SK-N-SH (cell line): ENCODE measurements around the gene ZFYVE26. TPM values are rescaled to one million over a fixed set of nuclear protein-coding genes. Genes with fewer than 3 reads are reported as not detected.

Experiments
- CTCF ChIA-PET: fragments of 300-600, 350-600 bp; formaldehyde crosslinking; extraction: SDS; loops from one replicate; lab custom pipeline; 2021; lab: Yijun Ruan, JAX
- POLR2A ChIA-PET: fragments of 350-600 bp; sonication (Branson Sonifier 250); formaldehyde crosslinking; extraction: SDS; loops from one replicate; lab custom pipeline; 2020; ENCODE audit warnings: antibody characterized with exemption, inconsistent platforms; lab: Yijun Ruan, JAX
- DNase-seq: peaks from one replicate; pipeline ENCODE4 v3.0.0; 2012
- H2AFZ ChIP-seq: fragments of 200-600 bp; sonication (generic); 2 replicates; pipeline ENCODE4 v1.8.1; 2016; ENCODE audit warnings: antibody characterized with exemption, mild to moderate bottlenecking, low read depth
- H3F3A ChIP-seq: fragments of 200-600 bp; sonication (generic); replicated peaks from 2 replicates; pipeline ENCODE3; 2016; ENCODE audit warnings: antibody characterized with exemption, mild to moderate bottlenecking; ENCODE audit not compliant: insufficient read depth
- H3K27ac ChIP-seq, 2 experiments: fragments of 200-500 bp in 1 of 2; fragments of 200-600 bp in 1 of 2; sonication (Bioruptor generic) in 1 of 2; sonication (generic), shearing (Covaris generic) in 1 of 2; 2 replicates each; pipeline versions ENCODE4 v1.5.1 to v1.6.1; 2014 to 2016; ENCODE audit warnings: low read depth in 2 of 2, inconsistent platforms in 1 of 2, low read length in 1 of 2, mild to moderate bottlenecking in 1 of 2, mixed read lengths in 1 of 2
- H3K27me3 ChIP-seq: fragments of 200-600 bp; sonication (generic), shearing (Covaris generic); 2 replicates; pipeline ENCODE4 v1.6.1; 2016; ENCODE audit warnings: mixed run types; ENCODE audit not compliant: insufficient read depth
- H3K36me3 ChIP-seq, 2 experiments: fragments of 200-500 bp in 1 of 2; fragments of 200-600 bp in 1 of 2; sonication (Bioruptor generic) in 1 of 2; sonication (generic) in 1 of 2; replicated peaks in 1 of 2; 2 replicates each; pipeline versions ENCODE3 to v1.5.1; 2014 to 2016; ENCODE audit warnings: low read length in 1 of 2, mild to moderate bottlenecking in 1 of 2; ENCODE audit not compliant: insufficient read depth in 2 of 2, control insufficient read depth in 1 of 2
- H3K4me1 ChIP-seq, 2 experiments: fragments of 200-500 bp in 1 of 2; fragments of 200-600 bp in 1 of 2; sonication (Bioruptor generic) in 1 of 2; sonication (generic), shearing (Covaris generic) in 1 of 2; 2 replicates each; pipeline versions ENCODE4 v1.5.1 to v1.6.1; 2014 to 2016; ENCODE audit warnings: low read depth in 1 of 2, low read length in 1 of 2, mixed run types in 1 of 2; ENCODE audit not compliant: insufficient read depth in 2 of 2, control insufficient read depth in 1 of 2
- H3K4me2 ChIP-seq: fragments of 200-600 bp; sonication (generic), shearing (Covaris generic); 2 replicates; pipeline ENCODE4 v1.6.1; 2017; ENCODE audit warnings: mixed run types
- H3K4me3 ChIP-seq, 2 experiments: fragments of 200-500 bp in 1 of 2; fragments of 200-600 bp in 1 of 2; sonication (Bioruptor generic) in 1 of 2; sonication (generic), shearing (Covaris generic) in 1 of 2; 2 replicates each; pipeline versions ENCODE4 v1.5.1 to v1.8.1; 2014 to 2016; ENCODE audit warnings: low read depth in 2 of 2, inconsistent platforms in 1 of 2, low read length in 1 of 2, mild to moderate bottlenecking in 1 of 2, mixed read lengths in 1 of 2, moderate library complexity in 1 of 2
- H3K79me2 ChIP-seq: fragments of 200-600 bp; sonication (generic); 2 replicates; pipeline ENCODE4 v1.8.1; 2017; ENCODE audit warnings: mild to moderate bottlenecking; ENCODE audit not compliant: insufficient read depth
- H3K9ac ChIP-seq: fragments of 200-600 bp; sonication (generic); 2 replicates; pipeline ENCODE4 v1.6.1; 2017; ENCODE audit warnings: mixed run types
- H3K9me2 ChIP-seq: fragments of 200-600 bp; sonication (generic); 2 replicates; pipeline ENCODE4 v1.6.1; 2017; ENCODE audit warnings: mixed run types
- H3K9me3 ChIP-seq: fragments of 200-600 bp; sonication (generic); 2 replicates; pipeline ENCODE4 v1.6.1; 2017; ENCODE audit warnings: mixed run types, mild to moderate bottlenecking, moderate library complexity
- H4K20me1 ChIP-seq: fragments of 200-600 bp; sonication (generic); 2 replicates; pipeline ENCODE4 v1.6.1; 2017; ENCODE audit warnings: mild to moderate bottlenecking, mixed run types; ENCODE audit not compliant: insufficient read depth
- CHD2 ChIP-seq: fragments of 150-350 bp; IDR thresholded peaks from 2 replicates; pipeline ENCODE4 v1.6.1; 2018; ENCODE audit warnings: low read length; ENCODE audit not compliant: partially characterized antibody
- CTCF ChIP-seq: fragments of 200-600 bp; sonication (generic); IDR thresholded peaks from 2 replicates; pipeline ENCODE4 v1.6.1; 2017; ENCODE audit warnings: antibody characterized with exemption, mild to moderate bottlenecking, moderate library complexity
- EP300 ChIP-seq, 2 experiments: IDR thresholded peaks; 2 replicates each; pipeline versions ENCODE4 v1.4.0 to v1.6.1; 2012; ENCODE audit warnings: borderline replicate concordance in 1 of 2, low read depth in 1 of 2, low read length in 1 of 2
- EZH2phosphoT487 ChIP-seq: fragments of 200-600 bp; sonication (generic); IDR thresholded peaks from 2 replicates; pipeline ENCODE4 v1.6.1; 2017; ENCODE audit warnings: low read depth, mixed run types, mild to moderate bottlenecking, antibody characterized with exemption, moderate library complexity, borderline replicate concordance
- FOSL2 ChIP-seq: IDR thresholded peaks from 2 replicates; pipeline ENCODE4 v1.4.0; 2012; ENCODE audit warnings: low read depth, mild to moderate bottlenecking, moderate library complexity, borderline replicate concordance
- FOXM1 ChIP-seq: IDR thresholded peaks from 2 replicates; pipeline ENCODE4 v1.4.0; 2012; ENCODE audit warnings: low read depth, mild to moderate bottlenecking
- GATA2 ChIP-seq: sonication (generic); formaldehyde crosslinking; IDR thresholded peaks from 2 replicates; pipeline ENCODE4 v1.5.0; 2020; ENCODE audit warnings: mild to moderate bottlenecking, missing genetic modification reagents
- JUND ChIP-seq: IDR thresholded peaks from 2 replicates; pipeline ENCODE4 v1.4.0; 2012
- MXI1 ChIP-seq: IDR thresholded peaks from 2 replicates; pipeline ENCODE4 v1.6.1; 2012; ENCODE audit warnings: mild to moderate bottlenecking, low read depth, low read length, improper control_type of control experiment
- NFIC ChIP-seq: IDR thresholded peaks from 2 replicates; pipeline ENCODE4 v1.4.0; 2012; ENCODE audit warnings: borderline replicate concordance
- NRF1 ChIP-seq: IDR thresholded peaks from 2 replicates; pipeline ENCODE4 v1.6.1; 2012; ENCODE audit warnings: low read depth, mild to moderate bottlenecking, low read length
- POLR2AphosphoS5 ChIP-seq: IDR thresholded peaks from 2 replicates; pipeline ENCODE4 v1.6.1; 2012; ENCODE audit warnings: low read depth, low read length
- REST ChIP-seq: IDR thresholded peaks from 2 replicates; pipeline ENCODE4 v1.6.1; 2012; ENCODE audit warnings: mild to moderate bottlenecking, low read depth, low read length, moderate library complexity
- SMC3 ChIP-seq: IDR thresholded peaks from 2 replicates; pipeline ENCODE4 v1.6.1; 2012; ENCODE audit warnings: low read depth, low read length, improper control_type of control experiment
- YY1 ChIP-seq: IDR thresholded peaks from 2 replicates; pipeline ENCODE4 v1.4.0; 2012; ENCODE audit warnings: low read depth, mild to moderate bottlenecking
- ZBTB33 ChIP-seq: IDR thresholded peaks from 2 replicates; pipeline ENCODE4 v1.4.0; 2012; ENCODE audit warnings: low read depth, borderline replicate concordance
- WGBS: methylation state at CpG from one replicate; pipeline ENCODE4 v1.1.6; 2017; ENCODE audit warnings: low lambda C conversion rate; 5-methylcytosine and 5-hydroxymethylcytosine counted together
- polyA plus RNA-seq, 3 experiments: library from polyadenylated mRNA; depleted of rRNA; stranded (reverse); fragments of >200 nt; gene quantifications; 2 replicates each; pipeline ENCODE4 v1.2.3, GENCODE V29; 2012
- TF ChIP-seq, protein P1 (sequence below): fragments of 150-350 bp; IDR thresholded peaks from 2 replicates; pipeline ENCODE4 v1.6.1; 2017; ENCODE audit warnings: antibody characterized with exemption, low read length, low read depth, borderline replicate concordance
- TF ChIP-seq, protein P2 (sequence below): IDR thresholded peaks from 2 replicates; pipeline ENCODE4; 2012

Gene ZFYVE26
- polyA plus RNA-seq, 1 of the 3 experiments (the other 2 are of a cell fraction) = 5.6 TPM

DNA sequence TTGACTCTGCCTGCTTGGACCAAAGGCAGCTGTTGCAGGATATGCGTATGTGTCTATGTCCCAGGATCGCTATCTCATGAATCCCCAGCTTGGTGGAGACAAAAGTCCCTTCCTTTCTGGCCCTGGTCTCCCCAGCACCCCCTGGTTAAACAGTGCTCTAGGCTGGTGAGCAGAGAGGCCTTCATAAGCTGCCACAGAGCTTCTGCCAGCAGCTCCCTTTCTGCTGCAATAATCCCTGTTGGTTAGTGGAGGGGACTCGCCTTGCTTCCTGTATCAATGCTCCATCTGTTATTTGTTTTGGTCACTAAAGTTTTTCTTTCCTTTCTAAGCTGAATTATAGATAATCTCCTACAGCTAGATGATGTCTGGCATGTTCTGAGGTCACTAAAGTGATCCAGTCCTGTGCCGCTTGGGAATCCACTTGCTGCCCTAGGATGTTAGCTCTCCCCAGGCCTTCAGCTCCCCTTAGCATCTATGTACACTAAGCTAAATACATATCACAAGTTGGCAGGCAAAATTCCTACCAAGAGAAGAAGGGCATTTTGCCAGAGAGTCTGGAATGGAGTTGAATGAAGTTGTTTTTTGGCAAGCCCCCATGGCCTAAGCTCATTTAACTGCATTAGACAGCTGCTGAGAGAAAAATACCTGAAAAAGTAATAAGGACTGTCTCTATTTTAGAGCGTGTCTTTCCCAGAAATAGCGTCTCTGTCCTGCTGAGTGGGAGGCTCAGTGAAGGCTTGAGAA is 66.9 kb downstream of the ZFYVE26 start:
- no peak overlapping the region for H3K9ac ChIP-seq
- WGBS = 82% methylated on average over 6 of the region's 6 CpGs

More for the DNA sequence above, 66.9 kb downstream of the ZFYVE26 start:
- peaks cover 0 to 4% of the 10 kb centered on the region in 2 experiments; a peak in 1 of 4 replicates for H3K4me1 ChIP-seq
- no peaks in the 10 kb centered on the region for H3F3A ChIP-seq
- no peaks in the 10 kb centered on the region for H3K27me3 ChIP-seq
- H3K27ac ChIP-seq = peak overlapping the region in 1 of 2 experiments; percentile 22; a peak in 1 of 4 replicates
- no peaks in the 10 kb centered on the region for H3K9me2 ChIP-seq
- CTCF ChIA-PET = interaction anchor here (0.8 to 0.9 kb wide), 2 partner anchors 10 to 21 kb away, joined by 4 to 5 read pairs; no protein-coding TSS in a partner anchor
- H4K20me1 ChIP-seq = no peaks in the 10 kb centered on the region
- H3K9me3 ChIP-seq = no peaks in the 10 kb centered on the region
- no peak overlapping the region for H3K4me3 ChIP-seq
- no peaks in the 10 kb centered on the region for H3K79me2 ChIP-seq
- H3K36me3 ChIP-seq = peaks cover 28 to 59% of the 10 kb centered on the region in 2 experiments
- POLR2A ChIA-PET = interaction anchor here (0.6 kb wide), 1 partner anchor 80 kb away, joined by 3 read pairs; no protein-coding TSS in a partner anchor
- no peak for DNase-seq
- H2AFZ ChIP-seq = no peak overlapping the region
- H3K4me2 ChIP-seq = no peak overlapping the region
- TF ChIP-seq ZBTB33 = no peak
- TF ChIP-seq, protein P1, sequence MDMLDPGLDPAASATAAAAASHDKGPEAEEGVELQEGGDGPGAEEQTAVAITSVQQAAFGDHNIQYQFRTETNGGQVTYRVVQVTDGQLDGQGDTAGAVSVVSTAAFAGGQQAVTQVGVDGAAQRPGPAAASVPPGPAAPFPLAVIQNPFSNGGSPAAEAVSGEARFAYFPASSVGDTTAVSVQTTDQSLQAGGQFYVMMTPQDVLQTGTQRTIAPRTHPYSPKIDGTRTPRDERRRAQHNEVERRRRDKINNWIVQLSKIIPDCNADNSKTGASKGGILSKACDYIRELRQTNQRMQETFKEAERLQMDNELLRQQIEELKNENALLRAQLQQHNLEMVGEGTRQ = no peak
- TF ChIP-seq JUND = no peak
- no peak for TF ChIP-seq FOSL2
- TF ChIP-seq FOXM1 = no peak
- no peak for TF ChIP-seq CTCF
- no peak for TF ChIP-seq GATA2 (CRISPR knock-in tag)
- no peak for TF ChIP-seq NRF1
- no peak for TF ChIP-seq REST
- TF ChIP-seq YY1 = no peak
- TF ChIP-seq POLR2AphosphoS5 = no peak
- no peak for TF ChIP-seq EZH2phosphoT487
- TF ChIP-seq EP300 (IDR thresholded peaks at IDR 0.05; ENCODE audit: borderline replicate concordance in 1 of 2, low read depth in 1 of 2, low read length in 1 of 2) = no peak
- no peak for TF ChIP-seq MXI1
- no peak for TF ChIP-seq CHD2
- no peak for TF ChIP-seq SMC3
- no peak for TF ChIP-seq NFIC
- TF ChIP-seq, protein P2, sequence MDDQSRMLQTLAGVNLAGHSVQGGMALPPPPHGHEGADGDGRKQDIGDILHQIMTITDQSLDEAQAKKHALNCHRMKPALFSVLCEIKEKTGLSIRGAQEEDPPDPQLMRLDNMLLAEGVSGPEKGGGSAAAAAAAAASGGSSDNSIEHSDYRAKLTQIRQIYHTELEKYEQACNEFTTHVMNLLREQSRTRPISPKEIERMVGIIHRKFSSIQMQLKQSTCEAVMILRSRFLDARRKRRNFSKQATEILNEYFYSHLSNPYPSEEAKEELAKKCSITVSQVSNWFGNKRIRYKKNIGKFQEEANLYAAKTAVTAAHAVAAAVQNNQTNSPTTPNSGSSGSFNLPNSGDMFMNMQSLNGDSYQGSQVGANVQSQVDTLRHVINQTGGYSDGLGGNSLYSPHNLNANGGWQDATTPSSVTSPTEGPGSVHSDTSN = no peak
